HCT116 (cell line): ENCODE results near the gene CAPN2. TPM values are rescaled to one million over a fixed set of nuclear protein-coding genes. Genes with fewer than 3 reads are reported as not detected.

Source experiments
- ATAC-seq: fragments of 200-7000 bp; cut with Tn5 transposase; 2 replicates; pipeline ENCODE4 v1.9.1; 2020; ENCODE audit warnings: mild to moderate bottlenecking, moderate library complexity
- BruUV-seq: library from RNA; stranded (reverse); fragments of 400-500 nt; replicated peaks from 2 replicates; lab custom pipeline; 2021; lab: Mats Ljungman, UMichigan
- CTCF ChIA-PET: fragments of 300-600 bp; sonication (Branson Sonifier 250); formaldehyde crosslinking; loops from one replicate; lab custom pipeline; 2021; ENCODE audit warnings: antibody characterized with exemption; lab: Charles Lee
- POLR2A ChIA-PET: fragments of 300-600, 350-600 bp; sonication (Branson Sonifier 250); formaldehyde crosslinking; loops from one replicate; lab custom pipeline; 2021; ENCODE audit warnings: antibody characterized with exemption; lab: Charles Lee
- RAD21 ChIA-PET, 2 experiments: fragments of 300-600 bp; sonication (Branson Sonifier 250); formaldehyde crosslinking; loops; one replicate each; lab custom pipeline; 2023; ENCODE audit warnings: low total read pairs in 2 of 2; ENCODE audit not compliant: uncharacterized antibody in 2 of 2, unreplicated experiment in 2 of 2, low non-redundant PET in 1 of 2; lab: Charles Lee
- DNase-seq: peaks from one replicate; pipeline ENCODE4 v3.0.0-alpha.2; 2010; ENCODE audit warnings: low read depth, low spot score
- H2AFZ ChIP-seq: fragments of 200-600 bp; shearing (Covaris generic), sonication (generic); 2 replicates; pipeline ENCODE4 v1.6.1; 2017; ENCODE audit warnings: low read depth, mixed run types, mixed read lengths, antibody characterized with exemption, low read length; ENCODE audit not compliant: poor library complexity, severe bottlenecking
- H3K27ac ChIP-seq: 2 replicates; pipeline ENCODE4 v1.5.1; 2012; ENCODE audit warnings: low read depth, low read length
- H3K27me3 ChIP-seq: fragments of 200-600 bp; sonication (generic); 2 replicates; pipeline ENCODE4 v1.6.1; 2016; ENCODE audit warnings: mixed run types, low read length, mixed read lengths; ENCODE audit not compliant: insufficient read depth
- H3K36me3 ChIP-seq, 2 experiments: fragments of 200-500 bp in 1 of 2; fragments of 200-600 bp in 1 of 2; sonication (Bioruptor generic) in 1 of 2; sonication (generic) in 1 of 2; 2 replicates each; pipeline versions ENCODE4 v1.5.1 to v1.6.1; 2014 to 2016; ENCODE audit warnings: low read length in 2 of 2, inconsistent platforms in 1 of 2, mixed read lengths in 1 of 2, mixed run types in 1 of 2; ENCODE audit not compliant: insufficient read depth in 2 of 2, control insufficient read depth in 1 of 2
- H3K4me1 ChIP-seq, 2 experiments: fragments of 200-600 bp in 1 of 2; sonication (generic) in 1 of 2; 2 replicates each; pipeline versions ENCODE4 v1.5.1 to v1.6.1; 2012 to 2017; ENCODE audit warnings: low read length in 2 of 2, inconsistent platforms in 1 of 2, mild to moderate bottlenecking in 1 of 2, mixed read lengths in 1 of 2, mixed run types in 1 of 2, moderate library complexity in 1 of 2; ENCODE audit not compliant: insufficient read depth in 2 of 2, control insufficient read depth in 1 of 2
- H3K4me2 ChIP-seq: fragments of 200-600 bp; sonication (generic); 2 replicates; pipeline ENCODE4 v1.6.1; 2017; ENCODE audit warnings: mixed run types, low read length, mixed read lengths
- H3K4me3 ChIP-seq, 2 experiments: fragments of 200-600 bp in 1 of 2; sonication (generic) in 1 of 2; replicated peaks in 1 of 2; 2 replicates each; pipeline ENCODE4 v1.5.1; 2011 to 2016; ENCODE audit warnings: low read length in 2 of 2, control low read depth in 1 of 2, low read depth in 1 of 2, mild to moderate bottlenecking in 1 of 2, mixed read lengths in 1 of 2, mixed run types in 1 of 2
- H3K79me2 ChIP-seq: fragments of 200-600 bp; sonication (generic); 2 replicates; pipeline ENCODE4 v1.6.1; 2017; ENCODE audit warnings: mild to moderate bottlenecking, mixed run types, low read length, moderate library complexity, mixed read lengths; ENCODE audit not compliant: insufficient read depth
- H3K9ac ChIP-seq: fragments of 200-600 bp; sonication (generic); 2 replicates; pipeline ENCODE4 v1.6.1; 2016; ENCODE audit warnings: low read length, mixed read lengths
- H3K9me2 ChIP-seq: fragments of 200-600 bp; sonication (generic), shearing (Covaris generic); 2 replicates; pipeline ENCODE4 v1.6.1; 2017; ENCODE audit warnings: mixed run types, mild to moderate bottlenecking, moderate library complexity; ENCODE audit not compliant: insufficient read depth
- H3K9me3 ChIP-seq, 2 experiments: fragments of 200-500 bp in 1 of 2; fragments of 200-600 bp in 1 of 2; sonication (Bioruptor generic) in 1 of 2; sonication (generic) in 1 of 2; 2 replicates each; pipeline ENCODE4 v1.6.1; 2014 to 2017; ENCODE audit warnings: low read length in 2 of 2, mixed read lengths in 2 of 2, inconsistent platforms in 1 of 2, low read depth in 1 of 2, mild to moderate bottlenecking in 1 of 2, mixed run types in 1 of 2, moderate library complexity in 1 of 2; ENCODE audit not compliant: control insufficient read depth in 1 of 2, insufficient read depth in 1 of 2
- H4K20me1 ChIP-seq: fragments of 200-600 bp; sonication (generic), shearing (Covaris generic); 2 replicates; pipeline ENCODE4 v1.6.1; 2017; ENCODE audit warnings: mixed run types, mild to moderate bottlenecking, moderate library complexity; ENCODE audit not compliant: insufficient read depth
- ATF3 ChIP-seq: IDR thresholded peaks from 2 replicates; pipeline ENCODE4 v1.6.1; 2012
- CBX3 ChIP-seq: IDR thresholded peaks from 2 replicates; pipeline ENCODE4 v1.6.1; 2012; ENCODE audit warnings: low read depth
- CEBPB ChIP-seq: IDR thresholded peaks from 2 replicates; pipeline ENCODE4 v1.6.1; 2012; ENCODE audit warnings: low read depth
- EGR1 ChIP-seq: IDR thresholded peaks from 2 replicates; pipeline ENCODE4 v1.6.1; 2012; ENCODE audit warnings: low read depth
- EZH2 ChIP-seq: fragments of 200-600 bp; sonication (generic); IDR thresholded peaks from 2 replicates; pipeline ENCODE4 v1.6.1; 2017; ENCODE audit warnings: antibody characterized with exemption, mixed run types
- JUND ChIP-seq: IDR thresholded peaks from 2 replicates; pipeline ENCODE4 v1.6.1; 2012
- MAX ChIP-seq: IDR thresholded peaks from 2 replicates; pipeline ENCODE4 v1.6.1; 2012
- POLR2AphosphoS5 ChIP-seq: IDR thresholded peaks from 2 replicates; pipeline ENCODE4 v1.6.1; 2011; ENCODE audit warnings: mild to moderate bottlenecking, low read depth, low read length, moderate library complexity
- RAD21 ChIP-seq: IDR thresholded peaks from 2 replicates; pipeline ENCODE4 v1.6.1; 2012; ENCODE audit warnings: low read depth, mild to moderate bottlenecking
- SP1 ChIP-seq: IDR thresholded peaks from 2 replicates; pipeline ENCODE4 v1.6.1; 2012; ENCODE audit warnings: low read depth
- YY1 ChIP-seq: IDR thresholded peaks from 2 replicates; pipeline ENCODE4 v1.6.1; 2011; ENCODE audit warnings: low read length, low read depth, moderate library complexity, mild to moderate bottlenecking; ENCODE audit not compliant: insufficient replicate concordance; ENCODE audit errors: extremely low read depth
- ZFX ChIP-seq: fragments of 450-650 bp; IDR thresholded peaks from 2 replicates; pipeline ENCODE4 v1.6.1; 2017
- ZNF274 ChIP-seq: fragments of 200-500 bp; sonication (Bioruptor generic); IDR thresholded peaks from 2 replicates; pipeline ENCODE4 v1.6.1; 2014; ENCODE audit warnings: mild to moderate bottlenecking, low read depth, low read length, inconsistent platforms
- intact Hi-C: fragments of 100-400 bp; cut with micrococcal nuclease; formaldehyde crosslinking; loops from 2 replicates; pipeline ENCODE4 v1.10.0; 2022
- total RNA-seq: library from RNA; stranded (reverse); gene quantifications from one replicate; pipeline ENCODE4 v1.2.1, GENCODE V29; 2021; ENCODE audit not compliant: unreplicated experiment

Gene CAPN2
- total RNA-seq, 1 experiment from 2014 or later: 173 TPM

GRCh38 chr1:223784541-223784940 is 72.2 kb downstream of the CAPN2 start (continued):
- TF ChIP-seq YY1 (no peak), SP1 (no peak), RAD21 (no peak), EGR1 (no peak), ZNF274 (no peak), EZH2 (no peak), POLR2AphosphoS5 (no peak), CEBPB (no peak), CBX3 (no peak), ATF3 (no peak), JUND (no peak)

GRCh38 chr1:223785808-223786207 is 73.5 kb downstream of the CAPN2 start:
- Histone ChIP-seq H3K9ac (no peak overlapping the region), H3K36me3 (peaks cover 0 to 4% of the 10 kb centered on the region in 2 experiments; a peak in 2 of 4 replicates), H3K4me1 (no peaks in the 10 kb centered on the region), H3K4me2 (no peak overlapping the region), H3K4me3 (no peak overlapping the region), H3K27ac (no peak overlapping the region), H4K20me1 (no peaks in the 10 kb centered on the region), H3K27me3 (no peaks in the 10 kb centered on the region), H2AFZ (no peak overlapping the region), H3K9me2 (no peaks in the 10 kb centered on the region), H3K79me2 (no peaks in the 10 kb centered on the region), H3K9me3 (no peaks in the 10 kb centered on the region)
- no TSS peak for BruUV-seq
- intact Hi-C loops: no loop called here
- ChIA-PET POLR2A (no interaction called here), CTCF (no interaction called here), RAD21 (no interaction called here)
- no peak for TF ChIP-seq EGR1
- no peak for TF ChIP-seq SP1
- no peak for TF ChIP-seq CBX3
- no peak for TF ChIP-seq RAD21
- TF ChIP-seq YY1: no peak
- no peak for TF ChIP-seq JUND
- TF ChIP-seq ZFX: no peak
- TF ChIP-seq CEBPB: no peak
- no peak for TF ChIP-seq MAX
- TF ChIP-seq EZH2: no peak
- no peak for TF ChIP-seq ZNF274
- ATAC-seq (no peak), DNase-seq (no peak)
